OCI-LY1 (cell line): ENCODE data around the gene STAM.

Experiments
- H2AFZ ChIP-seq: fragments of 200-600 bp; sonication (generic), shearing (Covaris generic); 2 replicates; pipeline ENCODE4 v1.6.0; 2014; ENCODE audit warnings: antibody characterized with exemption, mild to moderate bottlenecking, low read length
- H3F3A ChIP-seq: fragments of 200-600 bp; sonication (generic), shearing (Covaris generic); 2 replicates; pipeline ENCODE4 v1.6.0; 2014; ENCODE audit warnings: mild to moderate bottlenecking, antibody characterized with exemption, low read length, moderate library complexity; ENCODE audit not compliant: insufficient read depth
- H3K27ac ChIP-seq: fragments of 200-600 bp; sonication (generic); 2 replicates; pipeline ENCODE4 v1.5.1; 2014; ENCODE audit warnings: low read length, mixed run types, mild to moderate bottlenecking, low read depth; ENCODE audit not compliant: poor library complexity, severe bottlenecking
- H3K27me3 ChIP-seq: fragments of 200-600 bp; sonication (generic); 2 replicates; pipeline ENCODE4 v1.6.0; 2014; ENCODE audit warnings: antibody characterized with exemption, mild to moderate bottlenecking, low read length, moderate library complexity; ENCODE audit not compliant: insufficient read depth
- H3K36me3 ChIP-seq: fragments of 200-600 bp; sonication (generic); 2 replicates; pipeline ENCODE4 v1.6.1; 2014; ENCODE audit warnings: mild to moderate bottlenecking, antibody characterized with exemption, low read length, moderate library complexity, mixed read lengths; ENCODE audit not compliant: insufficient read depth
- H3K4me1 ChIP-seq: fragments of 200-600 bp; sonication (generic); 2 replicates; pipeline ENCODE4 v1.5.1; 2014; ENCODE audit warnings: mild to moderate bottlenecking, low read length, moderate library complexity; ENCODE audit not compliant: insufficient read depth, severe bottlenecking
- H3K4me2 ChIP-seq: fragments of 200-600 bp; sonication (generic), shearing (Covaris generic); 2 replicates; pipeline ENCODE4 v1.6.1; 2014; ENCODE audit warnings: low read length
- H3K4me3 ChIP-seq: fragments of 200-600 bp; sonication (generic); 2 replicates; pipeline ENCODE4 v1.5.1; 2014; ENCODE audit warnings: low read length, low read depth, mild to moderate bottlenecking, mixed read lengths; ENCODE audit not compliant: poor library complexity, severe bottlenecking
- H3K79me2 ChIP-seq: fragments of 200-600 bp; shearing (Covaris generic); 2 replicates; pipeline ENCODE4 v1.6.1; 2016; ENCODE audit warnings: mixed run types, low read length, mixed read lengths; ENCODE audit not compliant: insufficient read depth
- H3K9ac ChIP-seq: fragments of 200-600 bp; sonication (generic), shearing (Covaris generic); 2 replicates; pipeline ENCODE4 v1.6.1; 2014; ENCODE audit warnings: mild to moderate bottlenecking, low read length, mixed read lengths
- H3K9me2 ChIP-seq: fragments of 200-600 bp; sonication (generic), shearing (Covaris generic); 2 replicates; pipeline ENCODE4 v1.6.1; 2014; ENCODE audit warnings: low read depth, mild to moderate bottlenecking, low read length, mixed read lengths
- H3K9me3 ChIP-seq: fragments of 200-600 bp; shearing (Covaris generic); 2 replicates; pipeline ENCODE4 v1.6.1; 2014; ENCODE audit warnings: low read length, mixed read lengths
- H4K20me1 ChIP-seq: fragments of 200-600 bp; sonication (generic), shearing (Covaris generic); 2 replicates; pipeline ENCODE4 v1.6.0; 2016; ENCODE audit warnings: mild to moderate bottlenecking, low read length; ENCODE audit not compliant: insufficient read depth
- EZH2 ChIP-seq: fragments of 200-600 bp; sonication (generic), shearing (Covaris generic); IDR thresholded peaks from 2 replicates; pipeline ENCODE4 v1.8.0; 2017; ENCODE audit warnings: borderline replicate concordance, mixed run types, mild to moderate bottlenecking, antibody characterized with exemption, low read length, moderate library complexity, mixed read lengths
- TF ChIP-seq, protein P1 (sequence below): fragments of 200-600 bp; sonication (generic), shearing (Covaris generic); IDR thresholded peaks from 2 replicates; pipeline ENCODE4 v1.5.1; 2017; ENCODE audit warnings: mild to moderate bottlenecking, antibody characterized with exemption, low read length, moderate library complexity, mixed read lengths

STAM gene

DNA sequence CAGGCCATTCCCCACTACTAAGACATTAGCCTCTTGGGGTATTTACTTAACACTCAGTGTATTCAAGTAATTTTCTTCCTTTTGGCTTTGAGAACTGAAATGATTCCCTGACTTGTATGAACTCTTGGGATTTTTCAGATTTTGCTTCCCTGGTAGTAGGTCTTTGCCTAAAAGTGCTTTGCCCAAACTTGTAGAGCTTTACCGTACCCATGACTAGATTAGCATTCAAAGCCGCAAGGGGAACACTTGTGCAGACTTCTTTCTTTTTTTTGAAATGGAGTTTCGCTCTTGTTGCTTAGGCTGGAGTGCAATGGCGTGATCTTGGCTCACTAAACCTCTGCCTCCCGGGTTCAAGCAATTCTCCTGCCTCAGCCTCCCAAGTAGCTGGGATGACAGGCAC, 6.1 kb upstream of the STAM start:
- H3K79me2 ChIP-seq: 0 out of 2 replicates have a peak, but pooled peaks cover 3% of the 10 kb centered on the region
- no peak overlapping the region for H3K9ac ChIP-seq
- no peaks in the 10 kb centered on the region for H3K27me3 ChIP-seq

DNA sequence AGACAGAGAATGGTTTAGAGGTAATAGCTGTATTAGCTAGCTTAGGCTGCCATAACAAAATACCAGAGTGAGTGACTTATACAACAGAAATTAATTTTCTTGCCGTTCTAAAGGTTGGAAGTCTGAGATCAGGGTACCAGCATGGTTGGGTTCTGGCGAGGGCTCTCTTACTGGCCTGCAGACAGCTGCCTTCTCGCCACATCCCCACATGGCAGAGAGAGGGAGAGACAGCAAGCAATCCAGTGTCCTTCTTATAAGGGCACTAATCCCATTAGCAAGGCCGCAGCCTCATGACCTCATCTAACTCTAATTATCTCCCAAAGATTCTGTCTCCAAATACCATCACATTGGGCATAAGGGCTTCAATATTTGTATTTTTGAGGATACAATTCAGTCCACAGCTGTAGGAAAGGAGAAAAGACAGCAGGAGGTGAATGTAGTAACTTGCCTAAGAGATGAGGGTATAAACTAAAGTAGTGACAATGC, 3.6 kb upstream of the STAM start:
- Histone ChIP-seq H3K4me3 (no peak overlapping the region), H3K9me2 (no peaks in the 10 kb centered on the region), H3F3A (no peaks in the 10 kb centered on the region), H2AFZ (no peak overlapping the region), H3K9ac (no peak overlapping the region), H3K4me1 (peaks cover 24% of the 10 kb centered on the region), H3K79me2 (peaks cover 23% of the 10 kb centered on the region), H3K36me3 (no peaks in the 10 kb centered on the region), H3K27ac (no peak overlapping the region), H3K27me3 (no peaks in the 10 kb centered on the region), H3K4me2 (no peak overlapping the region), H4K20me1 (no peaks in the 10 kb centered on the region), H3K9me3 (no peaks in the 10 kb centered on the region)
- TF ChIP-seq, protein P1, sequence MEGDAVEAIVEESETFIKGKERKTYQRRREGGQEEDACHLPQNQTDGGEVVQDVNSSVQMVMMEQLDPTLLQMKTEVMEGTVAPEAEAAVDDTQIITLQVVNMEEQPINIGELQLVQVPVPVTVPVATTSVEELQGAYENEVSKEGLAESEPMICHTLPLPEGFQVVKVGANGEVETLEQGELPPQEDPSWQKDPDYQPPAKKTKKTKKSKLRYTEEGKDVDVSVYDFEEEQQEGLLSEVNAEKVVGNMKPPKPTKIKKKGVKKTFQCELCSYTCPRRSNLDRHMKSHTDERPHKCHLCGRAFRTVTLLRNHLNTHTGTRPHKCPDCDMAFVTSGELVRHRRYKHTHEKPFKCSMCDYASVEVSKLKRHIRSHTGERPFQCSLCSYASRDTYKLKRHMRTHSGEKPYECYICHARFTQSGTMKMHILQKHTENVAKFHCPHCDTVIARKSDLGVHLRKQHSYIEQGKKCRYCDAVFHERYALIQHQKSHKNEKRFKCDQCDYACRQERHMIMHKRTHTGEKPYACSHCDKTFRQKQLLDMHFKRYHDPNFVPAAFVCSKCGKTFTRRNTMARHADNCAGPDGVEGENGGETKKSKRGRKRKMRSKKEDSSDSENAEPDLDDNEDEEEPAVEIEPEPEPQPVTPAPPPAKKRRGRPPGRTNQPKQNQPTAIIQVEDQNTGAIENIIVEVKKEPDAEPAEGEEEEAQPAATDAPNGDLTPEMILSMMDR: no peak
- TF ChIP-seq EZH2: no peak

More for the DNA sequence above, 6.1 kb upstream of the STAM start:
- Histone ChIP-seq H3K4me2 (no peak overlapping the region), H3K36me3 (no peaks in the 10 kb centered on the region), H3K4me3 (no peak overlapping the region), H3K9me2 (no peaks in the 10 kb centered on the region), H3K9me3 (no peaks in the 10 kb centered on the region), H3F3A (no peaks in the 10 kb centered on the region), H2AFZ (no peak overlapping the region), H4K20me1 (no peaks in the 10 kb centered on the region), H3K27ac (no peak overlapping the region), H3K4me1 (peaks cover 13% of the 10 kb centered on the region)
- TF ChIP-seq EZH2: no peak
- TF ChIP-seq, protein P1: no peak

DNA sequence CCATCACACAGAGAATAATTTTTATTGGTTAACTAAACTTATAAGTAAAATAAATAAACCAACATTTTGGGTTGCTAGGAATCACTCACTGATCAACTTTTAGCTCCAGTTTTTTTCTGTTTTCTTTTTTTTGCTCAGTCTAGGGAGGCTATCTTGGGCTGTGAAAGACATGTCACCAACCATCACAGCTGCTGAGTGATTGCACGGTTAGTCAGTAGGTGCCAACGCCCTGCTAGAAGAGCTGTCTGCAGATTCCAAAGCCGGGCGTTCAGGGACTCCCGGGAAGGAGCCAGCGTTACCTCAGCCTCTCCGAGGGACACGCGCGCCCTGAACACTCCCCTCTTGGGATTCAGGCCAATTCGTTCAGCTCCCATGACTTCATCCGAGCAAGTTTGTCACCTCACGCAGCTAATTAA, 604 bp upstream of the STAM start:
- Histone ChIP-seq H3K9ac (peak overlapping the region; percentile 93), H3F3A (no peaks in the 10 kb centered on the region), H3K9me2 (no peaks in the 10 kb centered on the region), H2AFZ (peak overlapping the region; percentile 23; the same call in 1 of the 2 replicates), H3K27ac (peak overlapping the region; percentile 82), H3K4me2 (peak overlapping the region; percentile 88), H4K20me1 (no peaks in the 10 kb centered on the region), H3K27me3 (no peaks in the 10 kb centered on the region), H3K4me3 (peak overlapping the region; percentile 97), H3K9me3 (no peaks in the 10 kb centered on the region; the same call in 1 of the 2 replicates), H3K79me2 (peaks cover 51% of the 10 kb centered on the region), H3K36me3 (no peaks in the 10 kb centered on the region), H3K4me1 (peaks cover 36% of the 10 kb centered on the region)
- TF ChIP-seq, protein P1: no peak
- no peak for TF ChIP-seq EZH2
